ENCODE results near the gene MYOG. TPM values are rescaled to one million over a fixed set of nuclear protein-coding genes. Genes with fewer than 3 reads are reported as not detected.
A peak's percentile ranks its signal among the peaks of the same experiment; 100 is the strongest.

Gene MYOG
- total RNA-seq, 1 experiment from 2014 or later: not detected

- H3K27ac Mint-ChIP-seq (ENCODE audit: low read depth, unreplicated experiment): no peak overlapping the region
- H3K4me1 Mint-ChIP-seq (ENCODE audit: insufficient read depth, unreplicated experiment): peaks cover 7% of the 10 kb centered on the region
- peaks cover 12% of the 10 kb centered on the region for H3K9me3 Mint-ChIP-seq (ENCODE audit: unreplicated experiment)
Measured at GRCh38 chr1:203089001-203089650, 3.3 kb upstream of the MYOG start.

GRCh38 chr1:203088441-203088840 is 2.6 kb upstream of the MYOG start:
- no peak overlapping the region for H3K4me3 Mint-ChIP-seq (ENCODE audit: unreplicated experiment)
- H3K4me1 Mint-ChIP-seq (ENCODE audit: insufficient read depth, unreplicated experiment): peaks cover 7% of the 10 kb centered on the region
- CTCF ChIA-PET: interaction anchor here (0.6 to 2.3 kb wide), 4 partner anchors 41 to 179 kb away, joined by 3 to 6 read pairs (median 4); no protein-coding TSS in a partner anchor
- H3K27ac Mint-ChIP-seq (ENCODE audit: low read depth, unreplicated experiment): no peak overlapping the region
- H3K9me3 Mint-ChIP-seq (ENCODE audit: unreplicated experiment): peaks cover 11% of the 10 kb centered on the region
- DNase-seq (ENCODE audit: unreplicated experiment): no peak
- peaks cover 24% of the 10 kb centered on the region for H3K27me3 Mint-ChIP-seq (ENCODE audit: insufficient read depth, unreplicated experiment)
- no TSS peak for BruUV-seq (replicated peaks)
- intact Hi-C loops (cut with micrococcal nuclease): no loop called here
- TF ChIP-seq CTCF (IDR thresholded peaks at IDR 0.05; ENCODE audit: unreplicated experiment): no peak
- H3K36me3 Mint-ChIP-seq (ENCODE audit: insufficient read depth, unreplicated experiment): no peaks in the 10 kb centered on the region
- POLR2A ChIA-PET: interaction anchor here (1.1 kb wide), 1 partner anchor 11 kb away, joined by 4 read pairs; no protein-coding TSS in a partner anchor

More at GRCh38 chr1:203089001-203089650, 3.3 kb upstream of the MYOG start:
- intact Hi-C loops (cut with micrococcal nuclease): no loop called here
- DNase-seq (ENCODE audit: unreplicated experiment): peak; percentile 25
- no peak for TF ChIP-seq CTCF (IDR thresholded peaks at IDR 0.05; ENCODE audit: unreplicated experiment)
- Mint-ChIP-seq H3K27me3 (ENCODE audit: insufficient read depth, unreplicated experiment) (peaks cover 24% of the 10 kb centered on the region), H3K36me3 (ENCODE audit: insufficient read depth, unreplicated experiment) (no peaks in the 10 kb centered on the region), H3K4me3 (ENCODE audit: unreplicated experiment) (no peak overlapping the region)
- CTCF ChIA-PET: interaction anchor here (0.6 to 1.6 kb wide), 6 partner anchors 40 to 904 kb away, joined by 3 to 6 read pairs (median 4); no protein-coding TSS in a partner anchor
- POLR2A ChIA-PET: no interaction called here
- no TSS peak for BruUV-seq (replicated peaks)

- intact Hi-C loops (cut with micrococcal nuclease): no loop called here
- no peak for DNase-seq (ENCODE audit: unreplicated experiment)
- CTCF ChIA-PET: interaction anchor here (0.9 to 2.3 kb wide), 3 partner anchors 10 to 128 kb away, joined by 3 to 5 read pairs (median 4); no protein-coding TSS in a partner anchor
Measured at GRCh38 chr1:203086992-203087763, 1.4 kb upstream of the MYOG start.

More at GRCh38 chr1:203086992-203087763, 1.4 kb upstream of the MYOG start:
- no TSS peak for BruUV-seq (replicated peaks)
- no peaks in the 10 kb centered on the region for H3K36me3 Mint-ChIP-seq (ENCODE audit: insufficient read depth, unreplicated experiment)
- no peaks in the 10 kb centered on the region for H3K9me3 Mint-ChIP-seq (ENCODE audit: unreplicated experiment)
- POLR2A ChIA-PET: interaction anchor here (1.1 to 1.5 kb wide), 2 partner anchors 12 to 13 kb away, joined by 4 read pairs; no protein-coding TSS in a partner anchor
- H3K27ac Mint-ChIP-seq (ENCODE audit: low read depth, unreplicated experiment): no peak overlapping the region
- peaks cover 14% of the 10 kb centered on the region for H3K27me3 Mint-ChIP-seq (ENCODE audit: insufficient read depth, unreplicated experiment)
- no peak for TF ChIP-seq CTCF (IDR thresholded peaks at IDR 0.05; ENCODE audit: unreplicated experiment)
- H3K4me1 Mint-ChIP-seq (ENCODE audit: insufficient read depth, unreplicated experiment): peaks cover 7% of the 10 kb centered on the region
- no peak overlapping the region for H3K4me3 Mint-ChIP-seq (ENCODE audit: unreplicated experiment)

Data from MCF 10A (cell line).